AG09309 (cell line): ENCODE measurements around the gene ASPM.
A peak's percentile ranks its signal among the peaks of the same experiment; 100 is the strongest.

ENCODE experiments used
- DNase-seq: peaks from one replicate; pipeline ENCODE4 v3.0.0-alpha.2; 2010; ENCODE audit warnings: low read depth
- H3K4me3 ChIP-seq: 2 replicates; pipeline ENCODE4 v1.5.1; 2011; ENCODE audit warnings: mild to moderate bottlenecking, low read depth, low read length, moderate library complexity; ENCODE audit not compliant: control insufficient read depth
- CTCF ChIP-seq: IDR thresholded peaks from 2 replicates; pipeline ENCODE4 v1.5.1; 2011; ENCODE audit warnings: mild to moderate bottlenecking, low read depth, low read length, inconsistent platforms; ENCODE audit not compliant: insufficient read depth, control insufficient read depth; ENCODE audit errors: missing control alignments

Gene ASPM

DNA sequence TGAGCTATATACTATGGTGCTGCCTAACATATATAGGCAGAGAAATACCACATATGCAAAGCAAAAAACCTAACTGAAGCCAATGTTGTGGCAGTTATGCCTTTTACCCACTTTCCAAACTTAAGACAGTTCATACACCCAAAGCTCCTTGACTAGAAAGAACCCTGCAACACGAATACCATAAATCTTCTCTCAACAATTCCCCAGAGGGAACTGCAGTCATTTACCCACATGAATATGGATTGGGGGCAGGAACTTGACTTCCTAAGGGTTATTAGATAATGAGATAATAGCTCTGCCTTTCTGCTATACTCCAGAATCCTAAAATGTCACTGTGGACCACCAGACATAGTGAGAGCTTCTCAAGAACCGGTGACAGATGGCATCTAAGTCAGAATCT lies 2.9 kb upstream of the ASPM start:
- no peak for TF ChIP-seq CTCF
- DNase-seq = no peak
- H3K4me3 ChIP-seq = no peak overlapping the region

DNA sequence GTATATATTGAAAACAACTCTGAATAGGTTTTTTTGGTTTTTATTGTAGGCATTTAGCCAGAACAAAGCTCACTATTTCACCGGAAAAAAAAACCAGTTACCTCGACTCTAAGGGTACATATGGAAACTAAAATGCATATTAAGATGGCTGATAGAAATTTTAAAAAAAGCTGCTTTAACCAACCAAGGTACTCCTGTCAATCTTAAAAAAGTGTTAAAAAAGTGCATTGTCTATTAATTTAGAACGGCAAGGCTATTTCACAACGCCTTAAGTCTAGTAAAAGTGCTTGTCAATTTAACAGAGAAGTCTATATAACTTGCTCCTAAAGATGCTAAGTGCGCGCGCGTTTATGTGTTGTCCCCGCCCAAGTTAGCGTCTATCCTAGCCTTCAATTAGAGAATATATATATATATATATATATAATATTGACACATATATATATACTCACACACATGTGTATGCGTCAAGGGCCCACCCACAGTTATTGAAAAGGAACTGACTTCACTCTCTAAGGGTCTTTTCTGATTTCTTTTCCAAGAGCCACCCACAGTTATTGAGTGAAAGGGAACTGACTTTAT lies 934 bp downstream of the ASPM start:
- no peak for DNase-seq
- H3K4me3 ChIP-seq = peak overlapping the region; percentile 82
- no peak for TF ChIP-seq CTCF

DNA sequence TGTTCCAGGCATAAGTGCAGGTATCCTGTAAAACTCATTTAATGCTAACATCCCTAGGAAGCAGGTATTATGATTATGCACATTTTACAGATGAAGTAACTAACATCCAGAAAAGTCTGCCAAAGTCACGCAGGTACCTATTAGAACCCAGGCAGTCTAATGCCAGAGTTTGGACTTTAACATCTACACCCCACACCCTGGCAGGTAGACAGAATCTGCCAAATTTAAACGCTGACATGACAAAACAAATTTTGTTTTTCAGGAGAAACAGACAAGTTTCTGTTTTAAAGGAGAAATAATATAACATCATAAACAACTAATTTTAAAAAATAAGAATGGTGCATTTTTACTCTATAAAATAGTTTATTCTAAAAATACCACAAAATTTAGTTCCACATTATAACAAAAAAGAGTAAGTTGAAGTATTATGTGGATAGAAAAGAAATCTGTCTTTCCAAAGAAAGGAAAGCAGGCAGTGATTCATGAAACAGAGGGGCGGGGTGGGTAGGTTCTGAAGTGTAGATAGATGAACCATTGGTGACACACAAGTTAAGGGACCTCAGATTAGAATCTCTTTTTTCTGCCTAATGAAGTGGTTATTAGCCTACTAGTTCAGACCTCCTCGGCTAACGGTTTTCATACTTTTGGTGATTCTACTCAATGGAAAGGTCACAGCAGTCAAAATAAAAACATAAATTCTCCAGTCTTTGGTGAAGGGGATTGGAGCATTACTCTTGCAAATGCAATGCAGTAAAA lies 1.7 kb downstream of the ASPM start:
- no peak for DNase-seq
- peak overlapping the region; percentile 82 for H3K4me3 ChIP-seq
- TF ChIP-seq CTCF = no peak

DNA sequence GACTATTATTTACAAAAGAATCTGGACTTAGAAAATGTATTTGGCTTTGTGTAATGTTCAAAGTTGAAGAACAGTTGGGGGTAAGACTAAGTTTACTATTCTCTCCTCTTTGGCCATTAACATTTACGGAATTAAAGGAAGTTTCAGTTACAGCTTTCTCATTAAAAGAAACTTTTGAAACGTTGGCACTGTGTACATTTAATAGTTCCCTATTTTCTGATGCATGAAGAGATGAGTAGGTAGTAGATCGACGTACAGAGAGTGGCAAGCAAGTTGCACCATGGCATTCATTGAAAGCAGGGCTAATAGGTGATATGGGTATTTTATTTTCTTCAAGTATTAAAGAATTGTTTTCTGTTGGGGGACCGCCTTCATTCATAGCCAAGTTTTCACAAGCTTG lies 3.2 kb downstream of the ASPM start:
- no peak for DNase-seq
- no peak for TF ChIP-seq CTCF
- no peak overlapping the region for H3K4me3 ChIP-seq

GRCh38 chr1:197141575-197141974 lies 4.9 kb downstream of the ASPM start:
- H3K4me3 ChIP-seq = no peak overlapping the region
- TF ChIP-seq CTCF = no peak
- DNase-seq = no peak

- DNase-seq = no peak
- no peak overlapping the region for H3K4me3 ChIP-seq
- TF ChIP-seq CTCF = no peak
Measured at GRCh38 chr1:197140121-197140520, 6.3 kb downstream of the ASPM start.

DNA sequence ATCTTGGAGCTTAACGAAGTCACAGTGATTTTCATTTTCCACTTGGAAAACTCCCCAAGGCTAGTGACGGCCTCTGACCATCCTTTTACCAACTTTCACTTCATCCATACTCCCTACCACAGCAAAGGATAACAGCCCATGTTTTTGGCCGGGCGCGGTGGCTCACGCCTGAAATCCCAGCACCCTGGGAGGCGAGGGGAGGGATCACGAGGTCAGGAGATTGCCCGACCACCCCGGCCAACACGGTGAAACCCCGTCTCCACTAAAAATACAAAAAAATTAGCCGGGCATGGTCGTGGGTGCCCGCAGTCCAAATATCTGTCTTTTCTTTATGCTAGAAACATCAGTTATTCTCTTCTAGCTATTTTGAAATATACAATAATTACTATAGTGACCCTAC lies 7.3 kb downstream of the ASPM start:
- DNase-seq = no peak
- no peak for TF ChIP-seq CTCF
- no peak overlapping the region for H3K4me3 ChIP-seq
